Vagina (tissue), 2 donors: ENCODE data around the gene NRG2. TPM values are rescaled to one million over a fixed set of nuclear protein-coding genes. Genes with fewer than 3 reads are reported as not detected.

ENCODE experiments used
- DNase-seq, 2 donors: peaks; one replicate each; pipeline ENCODE4 v3.0.0-alpha.2; 2017; ENCODE audit errors: extremely low spot score in 2 of 2
- H3K27ac ChIP-seq: fragments of 200-600 bp; sonication (generic); one replicate; pipeline ENCODE4 v1.5.1; 2019
- H3K27me3 ChIP-seq: fragments of 200-600 bp; sonication (generic); one replicate; pipeline ENCODE4 v1.5.1; 2019
- H3K36me3 ChIP-seq, 2 donors: fragments of 200-600 bp; sonication (generic); one replicate each; pipeline ENCODE4 v1.5.1; 2017 to 2019
- H3K4me1 ChIP-seq: fragments of 200-600 bp; sonication (generic); one replicate; pipeline ENCODE4 v1.5.1; 2019
- H3K4me3 ChIP-seq, 2 donors: fragments of 200-600 bp; sonication (generic); 1 replicate in 1 of 2; 2 replicates in 1 of 2; pipeline ENCODE4 v1.5.1; 2016 to 2019
- H3K9me3 ChIP-seq: fragments of 200-600 bp; sonication (generic); one replicate; pipeline ENCODE4 v1.5.1; 2019
- CTCF ChIP-seq, 3 experiments: fragments of 450-650 bp in 2 of 3; fragments of 200-600 bp in 1 of 3; sonication (generic) in 1 of 3; IDR thresholded peaks; one replicate each; pipeline ENCODE4 v1.5.1; 2017 to 2019; ENCODE audit warnings: antibody characterized with exemption in 3 of 3, mild to moderate bottlenecking in 2 of 3, moderate library complexity in 2 of 3
- POLR2A ChIP-seq, 2 donors: fragments of 450-650 bp; IDR thresholded peaks; one replicate each; pipeline ENCODE4 v1.6.1; 2017; ENCODE audit warnings: antibody characterized with exemption in 2 of 2, mild to moderate bottlenecking in 2 of 2, moderate library complexity in 2 of 2
- POLR2AphosphoS5 ChIP-seq, 2 donors: sonication (generic); formaldehyde crosslinking; IDR thresholded peaks; one replicate each; pipeline ENCODE4 v1.9.0; 2017; ENCODE audit warnings: antibody characterized with exemption in 2 of 2, mild to moderate bottlenecking in 2 of 2, low read depth in 1 of 2; ENCODE audit not compliant: insufficient read depth in 1 of 2
- intact Hi-C: fragments of 100-400 bp; cut with DNase I; formaldehyde crosslinking; loops from one replicate; pipeline ENCODE4 v1.15.1; 2023
- total RNA-seq: library from RNA; depleted of rRNA; stranded (reverse); fragments of >200 nt; gene quantifications from one replicate; pipeline ENCODE4 v1.2.3, GENCODE V29; 2016

Gene NRG2
- total RNA-seq, 1 donor from 2014 or later = 5.2 TPM

DNA sequence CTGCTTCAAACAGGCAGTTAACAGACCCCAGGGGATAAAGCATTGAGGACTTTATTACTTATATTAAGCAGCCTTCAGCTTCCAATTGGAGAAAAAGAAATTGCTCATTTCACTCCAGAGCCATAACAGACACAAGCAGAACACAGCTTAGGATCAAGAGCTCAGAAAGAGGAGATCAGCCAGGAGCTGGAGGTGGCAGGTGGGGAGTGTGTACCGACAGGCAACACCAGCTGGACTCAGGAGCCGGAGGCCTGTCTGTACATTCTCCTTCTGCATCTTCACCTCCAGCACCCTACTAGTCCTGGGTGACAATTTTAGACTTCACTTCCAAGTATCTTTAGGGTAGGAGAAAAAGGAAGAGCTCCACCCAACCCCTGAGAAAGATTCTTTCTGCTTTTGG, 35.8 kb downstream of the NRG2 start:
- TF ChIP-seq POLR2A (IDR thresholded peaks at IDR 0.05) (no peak), CTCF (IDR thresholded peaks at IDR 0.05) (no peak), POLR2AphosphoS5 (IDR thresholded peaks at IDR 0.05; ENCODE audit: insufficient read depth in 1 of 2, low read depth in 1 of 2) (no peak)
- intact Hi-C loops = no loop called here
- no peak for DNase-seq

GRCh38 chr5:140005145-140005591, 37.9 kb downstream of the NRG2 start:
- no peaks in the 10 kb centered on the region for H3K27me3 ChIP-seq
- intact Hi-C loops = no loop called here
- H3K4me3 ChIP-seq = no peak overlapping the region
- TF ChIP-seq CTCF (IDR thresholded peaks at IDR 0.05) (no peak), POLR2A (IDR thresholded peaks at IDR 0.05) (no peak), POLR2AphosphoS5 (IDR thresholded peaks at IDR 0.05; ENCODE audit: insufficient read depth in 1 of 2, low read depth in 1 of 2) (no peak)
- no peaks in the 10 kb centered on the region for H3K9me3 ChIP-seq
- no peaks in the 10 kb centered on the region for H3K36me3 ChIP-seq
- no peaks in the 10 kb centered on the region for H3K4me1 ChIP-seq
- H3K27ac ChIP-seq = no peak overlapping the region
- no peak for DNase-seq

More for the DNA sequence above, 35.8 kb downstream of the NRG2 start:
- no peaks in the 10 kb centered on the region for H3K36me3 ChIP-seq
- H3K27ac ChIP-seq = no peak overlapping the region
- no peaks in the 10 kb centered on the region for H3K9me3 ChIP-seq
- H3K27me3 ChIP-seq = no peaks in the 10 kb centered on the region
- H3K4me3 ChIP-seq = no peak overlapping the region
- no peaks in the 10 kb centered on the region for H3K4me1 ChIP-seq

DNA sequence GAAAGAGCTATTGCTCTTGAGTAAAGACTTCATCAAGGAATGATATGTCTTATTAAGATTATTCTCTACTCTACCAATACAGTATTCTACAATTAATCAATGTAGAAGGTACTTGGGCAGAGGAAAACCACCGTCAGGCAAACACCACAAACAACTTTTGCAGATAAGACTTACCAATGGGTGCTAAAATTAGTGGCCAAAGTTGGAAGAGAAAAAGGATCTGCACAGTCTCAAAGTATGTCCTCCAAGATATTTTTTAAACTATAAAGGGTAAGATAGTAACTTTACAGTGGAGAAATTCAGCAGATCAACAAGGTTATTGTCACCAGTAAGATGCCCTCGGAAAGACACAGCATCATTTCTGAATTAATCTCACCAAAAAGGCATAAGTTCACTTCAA, 38.9 kb downstream of the NRG2 start:
- intact Hi-C loops = no loop called here
- DNase-seq = no peak
- TF ChIP-seq POLR2AphosphoS5 (IDR thresholded peaks at IDR 0.05; ENCODE audit: insufficient read depth in 1 of 2, low read depth in 1 of 2) (no peak), POLR2A (IDR thresholded peaks at IDR 0.05) (no peak), CTCF (IDR thresholded peaks at IDR 0.05) (no peak)

GRCh38 chr5:140003519-140003918, 39.6 kb downstream of the NRG2 start:
- TF ChIP-seq CTCF (IDR thresholded peaks at IDR 0.05) = no peak
- no peak for TF ChIP-seq POLR2AphosphoS5 (IDR thresholded peaks at IDR 0.05; ENCODE audit: insufficient read depth in 1 of 2, low read depth in 1 of 2)
- no peak for TF ChIP-seq POLR2A (IDR thresholded peaks at IDR 0.05)
- intact Hi-C loops = no loop called here
- Histone ChIP-seq H3K27me3 (no peaks in the 10 kb centered on the region), H3K4me3 (no peak overlapping the region), H3K36me3 (no peaks in the 10 kb centered on the region), H3K4me1 (no peaks in the 10 kb centered on the region), H3K27ac (no peak overlapping the region), H3K9me3 (no peaks in the 10 kb centered on the region)
- no peak for DNase-seq

More for the DNA sequence above, 38.9 kb downstream of the NRG2 start:
- Histone ChIP-seq H3K27ac (no peak overlapping the region), H3K9me3 (no peaks in the 10 kb centered on the region), H3K27me3 (no peaks in the 10 kb centered on the region), H3K36me3 (no peaks in the 10 kb centered on the region), H3K4me3 (no peak overlapping the region), H3K4me1 (no peaks in the 10 kb centered on the region)

GRCh38 chr5:140000332-140000731, 42.8 kb downstream of the NRG2 start:
- H3K27ac ChIP-seq = no peak overlapping the region
- H3K4me3 ChIP-seq = no peak overlapping the region
- TF ChIP-seq POLR2AphosphoS5 (IDR thresholded peaks at IDR 0.05; ENCODE audit: insufficient read depth in 1 of 2, low read depth in 1 of 2) (no peak), POLR2A (IDR thresholded peaks at IDR 0.05) (no peak), CTCF (IDR thresholded peaks at IDR 0.05) (no peak)
- no peak for DNase-seq
- H3K36me3 ChIP-seq = no peaks in the 10 kb centered on the region
- intact Hi-C loops = no loop called here
- H3K27me3 ChIP-seq = no peaks in the 10 kb centered on the region
- H3K4me1 ChIP-seq = no peaks in the 10 kb centered on the region
- H3K9me3 ChIP-seq = no peaks in the 10 kb centered on the region
